Measurements from ENCODE around the gene FHL1.
A peak's percentile ranks its signal among the peaks of the same experiment; 100 is the strongest.
"Not testable (repeated sequence)": the region's sequence is repeated elsewhere in the genome, so short reads cannot be mapped to it uniquely, and the experiment has no call there.

FHL1 gene

GRCh38 chrX:136228839-136229207 is 81.5 kb downstream of the FHL1 start:
- no peak for DNase-seq (ENCODE audit: low read depth, low spot score)
- ChIA-PET POLR2A (no interaction called here), CTCF (interaction anchor here (1.0 to 1.1 kb wide), 2 partner anchors 39 to 66 kb away, joined by 3 to 4 read pairs; no protein-coding TSS in a partner anchor)
- TF ChIP-seq CTCF (IDR thresholded peaks at IDR 0.05; ENCODE audit: insufficient read depth, low read length, missing control alignments), result no peak
- no peak overlapping the region for H3K4me3 ChIP-seq (ENCODE audit: low read depth, low read length)

- POLR2A ChIA-PET, result no interaction called here
Measured at GRCh38 chrX:136237074-136237473, 89.7 kb downstream of the FHL1 start.

GRCh38 chrX:136237849-136238248 is 90.5 kb downstream of the FHL1 start:
- DNase-seq (ENCODE audit: low read depth, low spot score); H3K4me3 ChIP-seq (ENCODE audit: low read depth, low read length); POLR2A ChIA-PET; CTCF ChIA-PET: not testable (repeated sequence)

More at GRCh38 chrX:136237074-136237473, 89.7 kb downstream of the FHL1 start:
- no peak overlapping the region for H3K4me3 ChIP-seq (ENCODE audit: low read depth, low read length)
- DNase-seq (ENCODE audit: low read depth, low spot score), result no peak
- CTCF ChIA-PET, result no interaction called here
- TF ChIP-seq CTCF (IDR thresholded peaks at IDR 0.05; ENCODE audit: insufficient read depth, low read length, missing control alignments), result no peak

- TF ChIP-seq CTCF (IDR thresholded peaks at IDR 0.05; ENCODE audit: insufficient read depth, low read length, missing control alignments), result no peak
- ChIA-PET POLR2A (no interaction called here), CTCF (interaction anchor here (0.6 to 2.2 kb wide), 3 partner anchors 22 to 218 kb away, joined by 3 to 6 read pairs (median 3); no protein-coding TSS in a partner anchor)
- DNase-seq (ENCODE audit: low read depth, low spot score), result no peak
- no peak overlapping the region for H3K4me3 ChIP-seq (ENCODE audit: low read depth, low read length)
Measured at GRCh38 chrX:136246201-136246600, 98.9 kb downstream of the FHL1 start.

GRCh38 chrX:136250191-136251040 is 103.1 kb downstream of the FHL1 start:
- ChIA-PET CTCF (no interaction called here), POLR2A (interaction anchor here (1.0 kb wide), 1 partner anchor 36 kb away, joined by 4 read pairs; no protein-coding TSS in a partner anchor)
- peak overlapping the region; percentile 67 for H3K4me3 ChIP-seq (ENCODE audit: low read depth, low read length)
- TF ChIP-seq CTCF (IDR thresholded peaks at IDR 0.05; ENCODE audit: insufficient read depth, low read length, missing control alignments), result no peak
- DNase-seq (ENCODE audit: low read depth, low spot score), result no peak

- TF ChIP-seq CTCF (IDR thresholded peaks at IDR 0.05; ENCODE audit: insufficient read depth, low read length, missing control alignments), result no peak
- POLR2A ChIA-PET, result interaction anchor here (1.0 kb wide), 1 partner anchor 37 kb away, joined by 4 read pairs; no protein-coding TSS in a partner anchor
- CTCF ChIA-PET, result no interaction called here
- peak within 1 kb of the TSS; percentile 67 for H3K4me3 ChIP-seq (ENCODE audit: low read depth, low read length)
- no peak for DNase-seq (ENCODE audit: low read depth, low spot score)
Measured at GRCh38 chrX:136251041-136251991, 104.0 kb downstream of the FHL1 start, which contains the start of gene MAP7D3. Gene MAP7D3 (minus strand): TSS chrX:136251400. CDS start chrX:136251358, 42 bp downstream.

All from AG04449 (cell line).